GM23248 (cell line): ENCODE results near the gene OS9.

Source experiments
- EZH2 ChIP-seq: fragments of 200-600 bp; sonication (generic); IDR thresholded peaks from 2 replicates; pipeline ENCODE4 v1.6.1; 2018; ENCODE audit warnings: antibody characterized with exemption, mild to moderate bottlenecking; ENCODE audit not compliant: insufficient read depth, poor library complexity, severe bottlenecking
- EZH2phosphoT487 ChIP-seq: fragments of 200-600 bp; sonication (generic); IDR thresholded peaks from 2 replicates; pipeline ENCODE4 v1.6.1; 2018; ENCODE audit warnings: antibody characterized with exemption, moderate library complexity, mild to moderate bottlenecking, low read depth; ENCODE audit not compliant: insufficient read depth

- no peak for TF ChIP-seq EZH2phosphoT487
- no peak for TF ChIP-seq EZH2
These were observed 19.2 kb upstream of the OS9 start for GRCh38 chr12:57674691-57675090.
